ENCODE data around the gene HACL1. TPM values are rescaled to one million over a fixed set of nuclear protein-coding genes. Genes with fewer than 3 reads are reported as not detected.

Gene HACL1
- total RNA-seq, 1 donor from 2014 or later, result 20.5 TPM

GRCh38 chr3:15575446-15575845 lies 25.9 kb downstream of the HACL1 start:
- no peaks in the 10 kb centered on the region for H3K27me3 Mint-ChIP-seq
- peaks cover 23% of the 10 kb centered on the region for H3K36me3 Mint-ChIP-seq
- no peak overlapping the region for H3K4me3 Mint-ChIP-seq
- no peak for DNase-seq (ENCODE audit: extremely low spot score, unreplicated experiment)
- no peak for TF ChIP-seq CTCF (conservative IDR thresholded peaks at IDR 0.05)
- no peaks in the 10 kb centered on the region for H3K4me1 Mint-ChIP-seq (ENCODE audit: unreplicated experiment)
- no peak overlapping the region for H3K27ac Mint-ChIP-seq
- H3K9me3 Mint-ChIP-seq, result no peaks in the 10 kb centered on the region

GRCh38 chr3:15572138-15572537 lies 29.2 kb downstream of the HACL1 start:
- H3K27ac Mint-ChIP-seq, result no peak overlapping the region
- no peaks in the 10 kb centered on the region for H3K27me3 Mint-ChIP-seq
- no peaks in the 10 kb centered on the region for H3K9me3 Mint-ChIP-seq
- H3K36me3 Mint-ChIP-seq, result peaks cover 28% of the 10 kb centered on the region
- no peak overlapping the region for H3K4me3 Mint-ChIP-seq
- no peaks in the 10 kb centered on the region for H3K4me1 Mint-ChIP-seq (ENCODE audit: unreplicated experiment)
- no peak for TF ChIP-seq CTCF (conservative IDR thresholded peaks at IDR 0.05)
- DNase-seq (ENCODE audit: extremely low spot score, unreplicated experiment), result no peak

- DNase-seq (ENCODE audit: extremely low spot score, unreplicated experiment), result no peak
- H3K27ac Mint-ChIP-seq, result peak overlapping the region; percentile 5
- H3K4me1 Mint-ChIP-seq (ENCODE audit: unreplicated experiment), result no peaks in the 10 kb centered on the region
Measured at GRCh38 chr3:15563190-15563589, 38.2 kb downstream of the HACL1 start.

GRCh38 chr3:15562560-15562959 lies 38.8 kb downstream of the HACL1 start:
- Mint-ChIP-seq H3K4me1 (ENCODE audit: unreplicated experiment) (no peaks in the 10 kb centered on the region), H3K27me3 (no peaks in the 10 kb centered on the region), H3K4me3 (no peak overlapping the region), H3K36me3 (peaks cover 2% of the 10 kb centered on the region), H3K9me3 (no peaks in the 10 kb centered on the region), H3K27ac (peak overlapping the region; percentile 5)
- TF ChIP-seq CTCF (conservative IDR thresholded peaks at IDR 0.05), result no peak
- DNase-seq (ENCODE audit: extremely low spot score, unreplicated experiment), result no peak

More at GRCh38 chr3:15563190-15563589, 38.2 kb downstream of the HACL1 start:
- H3K9me3 Mint-ChIP-seq, result no peaks in the 10 kb centered on the region
- H3K4me3 Mint-ChIP-seq, result no peak overlapping the region
- H3K36me3 Mint-ChIP-seq, result peaks cover 4% of the 10 kb centered on the region
- no peak for TF ChIP-seq CTCF (conservative IDR thresholded peaks at IDR 0.05)
- H3K27me3 Mint-ChIP-seq, result no peaks in the 10 kb centered on the region

- no peaks in the 10 kb centered on the region for H3K36me3 Mint-ChIP-seq
- no peak overlapping the region for H3K4me3 Mint-ChIP-seq
- no peak for TF ChIP-seq CTCF (conservative IDR thresholded peaks at IDR 0.05)
- no peak overlapping the region for H3K27ac Mint-ChIP-seq
- H3K27me3 Mint-ChIP-seq, result no peaks in the 10 kb centered on the region
- H3K9me3 Mint-ChIP-seq, result no peaks in the 10 kb centered on the region
- no peak for DNase-seq (ENCODE audit: extremely low spot score, unreplicated experiment)
- H3K4me1 Mint-ChIP-seq (ENCODE audit: unreplicated experiment), result no peaks in the 10 kb centered on the region
Measured at GRCh38 chr3:15558581-15558980, 42.8 kb downstream of the HACL1 start.

- DNase-seq (ENCODE audit: extremely low spot score, unreplicated experiment), result no peak
- TF ChIP-seq CTCF (conservative IDR thresholded peaks at IDR 0.05), result peak; percentile 83
- H3K4me3 Mint-ChIP-seq, result no peak overlapping the region
- H3K36me3 Mint-ChIP-seq, result no peaks in the 10 kb centered on the region
- peak overlapping the region; percentile 13 for H3K27ac Mint-ChIP-seq
- no peaks in the 10 kb centered on the region for H3K27me3 Mint-ChIP-seq
- H3K4me1 Mint-ChIP-seq (ENCODE audit: unreplicated experiment), result no peaks in the 10 kb centered on the region
- no peaks in the 10 kb centered on the region for H3K9me3 Mint-ChIP-seq
Measured at GRCh38 chr3:15557511-15557946, 43.8 kb downstream of the HACL1 start.
